HL-60 (cell line): ENCODE results near the gene GORAB.

ENCODE experiments used
- GABPA ChIP-seq: IDR thresholded peaks from 2 replicates; pipeline ENCODE4 v1.6.1; 2012; ENCODE audit warnings: low read depth
- POLR2AphosphoS5 ChIP-seq: IDR thresholded peaks from 2 replicates; pipeline ENCODE4 v1.6.1; 2012; ENCODE audit warnings: low read depth
- SPI1 ChIP-seq: IDR thresholded peaks from 2 replicates; pipeline ENCODE4 v1.6.1; 2012; ENCODE audit warnings: low read depth, mild to moderate bottlenecking, borderline replicate concordance
- TF ChIP-seq, protein P1 (sequence below): IDR thresholded peaks from one replicate; pipeline ENCODE4 v1.5.1; 2011; ENCODE audit warnings: low read length, control low read depth, inconsistent platforms; ENCODE audit not compliant: insufficient read depth

DNA sequence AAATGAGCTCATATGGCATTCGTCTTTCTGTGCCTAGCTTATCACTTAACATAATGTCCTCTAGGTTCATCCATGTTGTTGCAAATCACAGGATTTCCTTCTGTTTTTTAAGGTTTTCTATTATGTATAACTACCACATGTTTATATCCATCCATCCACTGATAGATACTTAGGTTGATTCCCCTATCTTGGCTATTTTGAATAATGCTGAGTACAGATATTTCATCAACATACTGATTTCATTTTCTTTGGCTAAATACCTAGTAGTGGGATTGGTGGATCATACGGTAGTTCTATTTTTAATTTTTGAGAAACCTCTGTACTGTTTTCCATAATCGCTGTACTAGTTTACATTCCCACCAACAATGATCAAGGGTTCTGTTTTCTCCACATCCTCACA is 45.0 kb downstream of the GORAB start:
- TF ChIP-seq, protein P1, sequence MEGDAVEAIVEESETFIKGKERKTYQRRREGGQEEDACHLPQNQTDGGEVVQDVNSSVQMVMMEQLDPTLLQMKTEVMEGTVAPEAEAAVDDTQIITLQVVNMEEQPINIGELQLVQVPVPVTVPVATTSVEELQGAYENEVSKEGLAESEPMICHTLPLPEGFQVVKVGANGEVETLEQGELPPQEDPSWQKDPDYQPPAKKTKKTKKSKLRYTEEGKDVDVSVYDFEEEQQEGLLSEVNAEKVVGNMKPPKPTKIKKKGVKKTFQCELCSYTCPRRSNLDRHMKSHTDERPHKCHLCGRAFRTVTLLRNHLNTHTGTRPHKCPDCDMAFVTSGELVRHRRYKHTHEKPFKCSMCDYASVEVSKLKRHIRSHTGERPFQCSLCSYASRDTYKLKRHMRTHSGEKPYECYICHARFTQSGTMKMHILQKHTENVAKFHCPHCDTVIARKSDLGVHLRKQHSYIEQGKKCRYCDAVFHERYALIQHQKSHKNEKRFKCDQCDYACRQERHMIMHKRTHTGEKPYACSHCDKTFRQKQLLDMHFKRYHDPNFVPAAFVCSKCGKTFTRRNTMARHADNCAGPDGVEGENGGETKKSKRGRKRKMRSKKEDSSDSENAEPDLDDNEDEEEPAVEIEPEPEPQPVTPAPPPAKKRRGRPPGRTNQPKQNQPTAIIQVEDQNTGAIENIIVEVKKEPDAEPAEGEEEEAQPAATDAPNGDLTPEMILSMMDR = no peak
- TF ChIP-seq SPI1 (no peak), POLR2AphosphoS5 (no peak), GABPA (no peak)
